SK-N-SH treated with all-trans-retinoic acid at 6 μM for 48 hours (cell line): ENCODE data around the gene BMF.

Source experiments
- ATAC-seq: fragments of 200-7000 bp; cut with Tn5 transposase; 3 replicates; pipeline ENCODE4 v1.9.1; 2020; ENCODE audit warnings: mild to moderate bottlenecking, moderate library complexity
- ARNTL ChIP-seq: fragments of 450-650 bp; formaldehyde crosslinking; IDR thresholded peaks from 2 replicates; pipeline ENCODE4 v1.5.0; 2020; ENCODE audit warnings: low read depth, mild to moderate bottlenecking, moderate library complexity, borderline replicate concordance
- BACH2 ChIP-seq: fragments of 250-450 bp; sonication (Bioruptor Pico); IDR thresholded peaks from 2 replicates; pipeline ENCODE4 v1.9.0; 2021; ENCODE audit warnings: mild to moderate bottlenecking, borderline replicate concordance
- CSDC2 ChIP-seq: fragments of 250-450 bp; sonication (Bioruptor Pico); IDR thresholded peaks from 2 replicates; pipeline ENCODE4 v1.5.0; 2020; ENCODE audit warnings: mild to moderate bottlenecking, moderate library complexity
- GLIS3 ChIP-seq: fragments of 250-450 bp; sonication (Bioruptor Pico); IDR thresholded peaks from 2 replicates; pipeline ENCODE4 v1.5.0; 2020; ENCODE audit warnings: mild to moderate bottlenecking, moderate library complexity
- ISL1 ChIP-seq: fragments of 250-450 bp; sonication (Bioruptor Pico); IDR thresholded peaks from 2 replicates; pipeline ENCODE4 v2.1.2; 2022; ENCODE audit warnings: mild to moderate bottlenecking, moderate library complexity
- OSR1 ChIP-seq: fragments of 250-450 bp; sonication (Bioruptor Pico); IDR thresholded peaks from 2 replicates; pipeline ENCODE4 v1.8.0; 2022; ENCODE audit warnings: moderate library complexity, mild to moderate bottlenecking, inconsistent platforms
- RARB ChIP-seq: fragments of 250-450 bp; sonication (Bioruptor Pico); IDR thresholded peaks from 2 replicates; pipeline ENCODE4 v1.8.0; 2021; ENCODE audit warnings: mild to moderate bottlenecking, moderate library complexity
- SNAI2 ChIP-seq: fragments of 250-450 bp; sonication (Bioruptor Pico); IDR thresholded peaks from 2 replicates; pipeline ENCODE4 v1.5.0; 2020; ENCODE audit warnings: mild to moderate bottlenecking, moderate library complexity
- TCF4 ChIP-seq: fragments of 250-450 bp; sonication (Bioruptor Pico); IDR thresholded peaks from 2 replicates; pipeline ENCODE4 v1.8.0; 2021; ENCODE audit warnings: mild to moderate bottlenecking, moderate library complexity, borderline replicate concordance
- TOX ChIP-seq: fragments of 250-450 bp; sonication (Bioruptor Pico); IDR thresholded peaks from 2 replicates; pipeline ENCODE4 v1.8.0; 2021; ENCODE audit warnings: mild to moderate bottlenecking, moderate library complexity, borderline replicate concordance
- ZFP3 ChIP-seq: fragments of 250-450 bp; sonication (Bioruptor Pico); IDR thresholded peaks from 2 replicates; pipeline ENCODE4 v1.5.0; 2020; ENCODE audit warnings: mild to moderate bottlenecking, moderate library complexity
- ZNF565 ChIP-seq: fragments of 450-650 bp; formaldehyde crosslinking; conservative IDR thresholded peaks from 2 replicates; pipeline ENCODE4 v1.5.0; 2020; ENCODE audit warnings: low read depth, mild to moderate bottlenecking, moderate library complexity
- ZNF70 ChIP-seq: fragments of 450-650 bp; formaldehyde crosslinking; IDR thresholded peaks from 2 replicates; pipeline ENCODE4 v1.5.0; 2020; ENCODE audit warnings: mild to moderate bottlenecking, moderate library complexity
- ZNF8 ChIP-seq: fragments of 450-650 bp; formaldehyde crosslinking; IDR thresholded peaks from 2 replicates; pipeline ENCODE4 v1.5.0; 2020; ENCODE audit warnings: mild to moderate bottlenecking, moderate library complexity
- TF ChIP-seq, protein P1 (sequence below): fragments of 250-450 bp; sonication (Bioruptor Pico); IDR thresholded peaks from 2 replicates; pipeline ENCODE4 v1.8.0; 2021; ENCODE audit warnings: low read depth, mild to moderate bottlenecking, moderate library complexity, borderline replicate concordance
- TF ChIP-seq, protein P2 (sequence below): fragments of 250-450 bp; sonication (Bioruptor Pico); IDR thresholded peaks from 2 replicates; pipeline ENCODE4 v1.5.1; 2020; ENCODE audit warnings: low read depth, mild to moderate bottlenecking, moderate library complexity
- TF ChIP-seq, protein P3 (sequence below): fragments of 250-450 bp; sonication (Bioruptor Pico); IDR thresholded peaks from 2 replicates; pipeline ENCODE4 v1.5.0; 2020; ENCODE audit warnings: mild to moderate bottlenecking, moderate library complexity

The BMF gene

DNA sequence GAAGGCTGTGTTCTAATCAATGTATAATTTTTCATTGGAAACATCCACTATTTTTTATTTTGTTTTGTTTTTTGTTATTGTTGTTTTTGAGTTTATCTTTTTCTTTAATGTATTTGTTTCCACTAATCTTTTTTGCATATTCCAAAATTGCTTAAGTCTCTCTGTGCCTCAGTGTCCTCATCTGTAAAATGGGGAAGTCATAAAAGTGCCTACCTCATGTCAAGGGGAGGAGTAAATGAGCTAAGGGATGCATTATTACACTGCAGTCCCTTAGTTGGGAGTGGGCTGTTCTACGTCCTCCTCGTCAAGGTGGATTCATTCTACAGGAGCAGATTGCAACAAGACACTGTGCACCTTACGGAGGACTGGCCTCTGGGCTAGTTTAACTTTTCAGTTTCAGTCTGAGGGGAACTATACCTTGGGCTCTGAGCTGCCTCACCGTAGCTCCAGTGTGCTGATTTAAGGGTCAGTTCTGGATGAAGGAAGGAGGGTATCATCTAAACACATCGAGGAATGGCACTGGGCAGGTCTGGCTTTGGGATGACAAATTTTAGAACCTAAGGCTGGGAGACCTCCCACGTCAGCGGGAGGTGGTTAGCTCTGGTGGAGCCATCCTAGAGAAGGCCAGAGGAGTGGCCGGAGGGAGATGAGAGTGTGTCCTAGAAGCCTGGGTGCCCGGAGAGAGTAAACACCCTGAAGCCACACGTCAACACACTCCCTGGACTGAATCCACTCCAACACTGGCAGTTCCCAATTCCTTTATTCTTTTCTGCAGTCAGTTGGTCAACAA lies 64.6 kb downstream of the BMF start:
- TF ChIP-seq OSR1 (CRISPR knock-in tag) (no peak), TOX (CRISPR knock-in tag) (no peak)
- no peak for ATAC-seq

DNA sequence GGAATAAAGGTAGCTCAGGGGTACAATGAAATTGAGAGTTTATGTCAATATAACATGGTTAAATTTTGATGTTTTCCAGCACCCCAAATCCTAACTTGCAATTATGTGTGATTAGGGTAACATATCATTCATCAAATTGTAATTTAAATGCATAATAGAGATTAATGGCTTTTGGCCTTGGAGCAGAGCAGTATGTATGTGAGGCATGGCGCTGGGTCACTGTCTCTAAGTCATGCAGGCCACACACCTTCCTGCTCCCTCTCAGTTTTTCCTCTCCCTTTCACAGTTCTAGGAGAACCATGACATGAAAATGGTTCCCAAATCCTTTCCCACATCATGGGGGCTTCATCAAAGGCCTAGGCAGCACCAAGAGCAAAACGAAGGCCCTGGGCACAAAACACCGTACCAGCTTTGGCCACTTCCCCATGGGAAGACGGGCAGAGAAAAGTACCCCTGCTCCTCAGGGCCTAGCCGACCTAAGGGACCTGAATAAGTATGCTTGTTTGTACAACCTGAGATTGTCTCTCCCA lies 65.8 kb downstream of the BMF start:
- TF ChIP-seq RARB (CRISPR knock-in tag) (no peak), CSDC2 (CRISPR knock-in tag) (no peak), ZNF70 (no peak)

DNA sequence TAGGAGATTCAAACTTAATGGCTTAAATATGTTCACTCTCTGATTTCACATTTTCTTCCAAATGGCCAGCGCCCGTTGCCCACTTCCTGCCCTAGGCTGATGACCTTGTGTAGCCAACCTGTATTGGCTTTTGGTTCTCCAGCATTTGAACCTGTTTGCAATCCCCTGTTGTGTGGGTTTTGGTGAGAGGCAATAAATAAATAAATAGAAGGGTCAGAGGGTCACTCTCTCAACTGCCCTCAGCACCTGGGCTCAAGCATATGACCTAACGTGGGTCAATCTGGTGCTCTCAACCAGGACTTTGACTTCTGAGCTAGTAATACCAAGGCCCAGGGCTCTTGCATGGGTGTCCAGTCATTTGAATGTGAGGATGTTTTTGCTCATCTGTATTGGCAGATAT lies 67.9 kb downstream of the BMF start:
- TF ChIP-seq BACH2 (CRISPR knock-in tag) (no peak), TOX (CRISPR knock-in tag) (no peak), GLIS3 (CRISPR knock-in tag) (no peak), ISL1 (CRISPR knock-in tag) (no peak), RARB (CRISPR knock-in tag) (no peak), ZNF8 (CRISPR knock-in tag) (no peak), ZNF565 (CRISPR knock-in tag) (no peak), ZNF70 (no peak), ZFP3 (no peak)
- TF ChIP-seq, protein P1, sequence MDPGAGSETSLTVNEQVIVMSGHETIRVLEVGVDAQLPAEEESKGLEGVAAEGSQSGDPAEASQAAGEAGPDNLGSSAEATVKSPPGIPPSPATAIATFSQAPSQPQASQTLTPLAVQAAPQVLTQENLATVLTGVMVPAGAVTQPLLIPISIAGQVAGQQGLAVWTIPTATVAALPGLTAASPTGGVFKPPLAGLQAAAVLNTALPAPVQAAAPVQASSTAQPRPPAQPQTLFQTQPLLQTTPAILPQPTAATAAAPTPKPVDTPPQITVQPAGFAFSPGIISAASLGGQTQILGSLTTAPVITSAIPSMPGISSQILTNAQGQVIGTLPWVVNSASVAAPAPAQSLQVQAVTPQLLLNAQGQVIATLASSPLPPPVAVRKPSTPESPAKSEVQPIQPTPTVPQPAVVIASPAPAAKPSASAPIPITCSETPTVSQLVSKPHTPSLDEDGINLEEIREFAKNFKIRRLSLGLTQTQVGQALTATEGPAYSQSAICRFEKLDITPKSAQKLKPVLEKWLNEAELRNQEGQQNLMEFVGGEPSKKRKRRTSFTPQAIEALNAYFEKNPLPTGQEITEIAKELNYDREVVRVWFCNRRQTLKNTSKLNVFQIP, result no peak
- TF ChIP-seq, protein P2, sequence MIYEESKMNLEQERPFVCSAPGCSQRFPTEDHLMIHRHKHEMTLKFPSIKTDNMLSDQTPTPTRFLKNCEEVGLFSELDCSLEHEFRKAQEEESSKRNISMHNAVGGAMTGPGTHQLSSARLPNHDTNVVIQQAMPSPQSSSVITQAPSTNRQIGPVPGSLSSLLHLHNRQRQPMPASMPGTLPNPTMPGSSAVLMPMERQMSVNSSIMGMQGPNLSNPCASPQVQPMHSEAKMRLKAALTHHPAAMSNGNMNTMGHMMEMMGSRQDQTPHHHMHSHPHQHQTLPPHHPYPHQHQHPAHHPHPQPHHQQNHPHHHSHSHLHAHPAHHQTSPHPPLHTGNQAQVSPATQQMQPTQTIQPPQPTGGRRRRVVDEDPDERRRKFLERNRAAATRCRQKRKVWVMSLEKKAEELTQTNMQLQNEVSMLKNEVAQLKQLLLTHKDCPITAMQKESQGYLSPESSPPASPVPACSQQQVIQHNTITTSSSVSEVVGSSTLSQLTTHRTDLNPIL (CRISPR knock-in tag), result no peak
- TF ChIP-seq, protein P3, sequence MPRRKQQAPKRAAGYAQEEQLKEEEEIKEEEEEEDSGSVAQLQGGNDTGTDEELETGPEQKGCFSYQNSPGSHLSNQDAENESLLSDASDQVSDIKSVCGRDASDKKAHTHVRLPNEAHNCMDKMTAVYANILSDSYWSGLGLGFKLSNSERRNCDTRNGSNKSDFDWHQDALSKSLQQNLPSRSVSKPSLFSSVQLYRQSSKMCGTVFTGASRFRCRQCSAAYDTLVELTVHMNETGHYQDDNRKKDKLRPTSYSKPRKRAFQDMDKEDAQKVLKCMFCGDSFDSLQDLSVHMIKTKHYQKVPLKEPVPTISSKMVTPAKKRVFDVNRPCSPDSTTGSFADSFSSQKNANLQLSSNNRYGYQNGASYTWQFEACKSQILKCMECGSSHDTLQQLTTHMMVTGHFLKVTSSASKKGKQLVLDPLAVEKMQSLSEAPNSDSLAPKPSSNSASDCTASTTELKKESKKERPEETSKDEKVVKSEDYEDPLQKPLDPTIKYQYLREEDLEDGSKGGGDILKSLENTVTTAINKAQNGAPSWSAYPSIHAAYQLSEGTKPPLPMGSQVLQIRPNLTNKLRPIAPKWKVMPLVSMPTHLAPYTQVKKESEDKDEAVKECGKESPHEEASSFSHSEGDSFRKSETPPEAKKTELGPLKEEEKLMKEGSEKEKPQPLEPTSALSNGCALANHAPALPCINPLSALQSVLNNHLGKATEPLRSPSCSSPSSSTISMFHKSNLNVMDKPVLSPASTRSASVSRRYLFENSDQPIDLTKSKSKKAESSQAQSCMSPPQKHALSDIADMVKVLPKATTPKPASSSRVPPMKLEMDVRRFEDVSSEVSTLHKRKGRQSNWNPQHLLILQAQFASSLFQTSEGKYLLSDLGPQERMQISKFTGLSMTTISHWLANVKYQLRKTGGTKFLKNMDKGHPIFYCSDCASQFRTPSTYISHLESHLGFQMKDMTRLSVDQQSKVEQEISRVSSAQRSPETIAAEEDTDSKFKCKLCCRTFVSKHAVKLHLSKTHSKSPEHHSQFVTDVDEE (CRISPR knock-in tag), result no peak
- ATAC-seq, result no peak

More for the DNA sequence above, 65.8 kb downstream of the BMF start:
- ATAC-seq, result no peak

DNA sequence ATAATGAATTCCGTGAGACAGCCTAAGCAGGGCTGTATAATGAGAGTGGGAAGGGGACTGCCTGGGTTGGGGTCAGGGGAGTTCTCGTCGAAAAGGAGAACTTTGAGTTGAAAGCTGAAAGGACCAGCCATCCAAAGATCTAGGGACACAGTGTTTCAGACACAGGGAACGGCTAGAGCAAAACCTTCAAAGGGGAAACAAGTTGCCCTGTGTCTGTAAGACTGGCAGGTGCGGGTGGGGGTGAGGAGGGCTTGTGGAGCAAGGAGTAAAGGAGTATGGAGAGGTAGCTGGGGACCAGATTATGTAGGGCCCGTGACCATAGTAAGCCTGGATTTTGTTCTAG lies 68.4 kb downstream of the BMF start:
- ATAC-seq, result no peak

DNA sequence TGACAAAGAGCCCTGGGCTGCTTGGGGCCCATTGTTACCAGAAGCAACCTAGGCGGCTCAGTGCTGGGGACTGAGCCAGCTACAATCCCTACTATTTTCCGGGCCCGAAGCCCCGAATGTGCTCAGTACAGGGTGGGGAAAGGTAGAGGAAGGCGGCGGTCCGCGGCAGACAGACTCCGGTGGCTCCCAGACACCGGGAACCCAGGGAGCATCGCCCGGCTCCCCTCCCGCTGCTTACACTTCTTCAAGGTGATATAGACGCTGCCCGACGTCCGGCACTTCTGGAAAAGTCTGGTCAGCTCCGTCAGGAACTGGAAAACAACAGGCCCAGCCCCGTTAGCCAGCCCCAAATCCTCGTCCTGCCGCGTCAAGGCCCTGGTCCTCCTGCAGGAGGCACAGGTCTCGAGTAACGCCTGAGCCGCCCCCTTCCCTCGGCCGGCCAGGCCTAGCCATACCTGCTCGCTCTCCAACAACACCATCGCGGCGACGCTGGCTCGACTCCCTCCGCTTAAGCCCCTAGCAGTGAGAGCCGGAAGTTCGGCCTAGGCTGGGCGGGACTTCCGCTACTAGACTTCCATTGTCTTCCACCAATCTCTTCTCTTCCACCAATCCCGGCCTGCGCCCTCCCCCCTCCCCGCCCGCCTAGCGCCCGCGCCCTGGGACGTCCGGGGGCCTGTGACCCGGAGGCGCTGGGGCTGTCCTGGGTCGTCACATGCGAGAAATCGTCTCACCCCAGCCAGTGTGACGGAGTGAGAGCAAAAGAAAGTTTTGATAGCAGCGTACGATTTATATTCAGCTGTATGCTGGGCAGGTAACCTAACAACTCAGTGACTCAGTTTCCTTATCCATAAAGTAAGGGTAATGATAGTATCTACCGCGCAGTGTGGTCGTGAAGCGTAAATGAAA lies 69.8 kb downstream of the BMF start, which contains the start of gene SRP14:
TSS of gene SRP14 (minus strand) at position 544 of the 906 bp plus-strand sequence. CDS start at position 479, 65 bp downstream.
- TF ChIP-seq ZFP3, result 0 out of 2 replicates have a peak, but pooled peaks have one; percentile 23
- TF ChIP-seq, protein P3 (CRISPR knock-in tag), result no peak
- TF ChIP-seq, all 23 proteins: peak for 1
- peak; percentile 98 for ATAC-seq

More for the DNA sequence above, 68.4 kb downstream of the BMF start:
- TF ChIP-seq TCF4 (no peak), ARNTL (CRISPR knock-in tag) (no peak), SNAI2 (CRISPR knock-in tag) (no peak), ZNF8 (CRISPR knock-in tag) (no peak), RARB (CRISPR knock-in tag) (no peak)
